ENCODE data around the gene TRAPPC3.

The TRAPPC3 gene

DNA sequence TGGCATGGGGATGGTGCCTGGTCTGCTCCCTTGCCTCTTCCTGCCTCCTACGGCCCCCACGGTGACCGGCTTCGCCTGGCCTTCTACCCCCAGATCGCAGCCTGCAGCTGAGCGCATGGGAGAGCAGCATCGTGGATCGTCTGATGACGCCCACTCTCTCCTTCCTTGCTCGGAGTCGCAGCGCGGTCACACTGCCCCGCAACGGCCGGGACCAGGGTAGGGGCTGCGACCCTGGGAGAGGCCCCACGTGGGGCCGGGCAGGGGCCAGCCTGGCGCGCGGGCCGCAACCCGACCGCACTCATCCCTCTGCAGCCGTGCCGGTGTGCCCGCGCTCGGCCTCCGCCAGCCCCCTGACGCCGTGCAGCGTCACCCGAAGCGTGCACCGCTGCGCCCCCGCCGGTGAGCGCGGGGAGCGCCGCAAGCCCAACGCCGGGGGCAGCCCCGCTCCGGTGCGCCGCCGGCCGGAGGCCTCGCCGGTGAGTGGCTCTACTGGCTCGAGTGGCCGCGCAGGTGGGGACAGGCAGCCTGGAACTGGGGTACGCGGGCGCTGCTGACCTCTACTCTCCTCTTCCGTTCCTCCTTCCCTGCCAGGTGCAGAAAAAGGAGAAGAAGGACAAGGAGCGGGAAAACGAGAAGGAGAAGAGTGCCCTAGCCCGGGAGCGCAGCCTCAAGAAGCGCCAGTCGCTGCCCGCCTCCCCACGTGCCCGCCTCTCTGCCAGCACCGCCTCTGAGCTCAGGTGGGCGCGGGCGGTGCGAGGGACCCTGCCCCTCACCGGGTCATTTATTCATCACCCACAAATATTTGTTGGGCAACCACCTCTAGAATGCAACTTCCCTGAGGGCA, 27.0 kb upstream of the TRAPPC3 start:
- Histone ChIP-seq H3K9me3 (ENCODE audit: control insufficient read depth, insufficient read depth, low read length) (no peaks in the 10 kb centered on the region), H3K4me1 (ENCODE audit: control insufficient read depth, insufficient read depth, low read length) (peaks cover 15% of the 10 kb centered on the region), H3K27me3 (ENCODE audit: control insufficient read depth, insufficient read depth, low read length) (no peaks in the 10 kb centered on the region), H3K4me3 (ENCODE audit: low read length) (no peak overlapping the region), H3K27ac (ENCODE audit: low read length) (no peak overlapping the region), H3K36me3 (ENCODE audit: control insufficient read depth, insufficient read depth, low read length) (peaks cover 22% of the 10 kb centered on the region)
- no peak for DNase-seq (ENCODE audit: low read depth, low spot score)
- no CpG with 5 or more reads among the region's 76 CpGs for WGBS (ENCODE audit: insufficient coverage, insufficient read length)

- no CpG with 5 or more reads among the region's 11 CpGs for WGBS (ENCODE audit: insufficient coverage, insufficient read length)
- Histone ChIP-seq H3K4me1 (ENCODE audit: control insufficient read depth, insufficient read depth, low read length) (peaks cover 15% of the 10 kb centered on the region), H3K27me3 (ENCODE audit: control insufficient read depth, insufficient read depth, low read length) (no peaks in the 10 kb centered on the region), H3K9me3 (ENCODE audit: control insufficient read depth, insufficient read depth, low read length) (no peaks in the 10 kb centered on the region), H3K4me3 (ENCODE audit: low read length) (no peak overlapping the region), H3K27ac (ENCODE audit: low read length) (no peak overlapping the region), H3K36me3 (ENCODE audit: control insufficient read depth, insufficient read depth, low read length) (peaks cover 26% of the 10 kb centered on the region)
- no peak for DNase-seq (ENCODE audit: low read depth, low spot score)
Measured at GRCh38 chr1:36175137-36176095, 26.1 kb upstream of the TRAPPC3 start.

DNA sequence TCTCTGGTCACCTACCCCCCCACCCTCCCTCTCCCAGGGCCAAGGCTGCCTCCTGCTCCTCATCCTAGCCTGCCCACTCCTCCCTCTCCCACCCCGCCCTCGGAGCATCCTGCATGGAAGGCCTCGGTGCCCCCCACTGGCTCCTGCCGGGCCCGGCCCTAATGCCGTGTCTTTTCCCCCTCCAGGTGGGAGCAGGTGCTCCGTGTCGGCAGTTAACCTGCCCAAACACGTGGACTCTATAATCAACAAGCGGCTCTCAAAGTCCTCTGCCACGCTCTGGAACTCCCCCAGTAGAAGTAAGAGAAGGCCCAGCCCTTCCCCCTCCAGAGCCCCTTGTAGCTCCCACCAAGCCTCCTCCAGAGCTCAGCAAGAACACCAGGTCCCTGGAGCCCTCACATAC, 25.4 kb upstream of the TRAPPC3 start:
- Histone ChIP-seq H3K27ac (ENCODE audit: low read length) (no peak overlapping the region), H3K9me3 (ENCODE audit: control insufficient read depth, insufficient read depth, low read length) (no peaks in the 10 kb centered on the region), H3K27me3 (ENCODE audit: control insufficient read depth, insufficient read depth, low read length) (no peaks in the 10 kb centered on the region), H3K4me3 (ENCODE audit: low read length) (no peak overlapping the region), H3K4me1 (ENCODE audit: control insufficient read depth, insufficient read depth, low read length) (peaks cover 15% of the 10 kb centered on the region), H3K36me3 (ENCODE audit: control insufficient read depth, insufficient read depth, low read length) (peaks cover 22% of the 10 kb centered on the region)
- no peak for DNase-seq (ENCODE audit: low read depth, low spot score)
- WGBS (ENCODE audit: insufficient coverage, insufficient read length): no CpG with 5 or more reads among the region's 11 CpGs

DNA sequence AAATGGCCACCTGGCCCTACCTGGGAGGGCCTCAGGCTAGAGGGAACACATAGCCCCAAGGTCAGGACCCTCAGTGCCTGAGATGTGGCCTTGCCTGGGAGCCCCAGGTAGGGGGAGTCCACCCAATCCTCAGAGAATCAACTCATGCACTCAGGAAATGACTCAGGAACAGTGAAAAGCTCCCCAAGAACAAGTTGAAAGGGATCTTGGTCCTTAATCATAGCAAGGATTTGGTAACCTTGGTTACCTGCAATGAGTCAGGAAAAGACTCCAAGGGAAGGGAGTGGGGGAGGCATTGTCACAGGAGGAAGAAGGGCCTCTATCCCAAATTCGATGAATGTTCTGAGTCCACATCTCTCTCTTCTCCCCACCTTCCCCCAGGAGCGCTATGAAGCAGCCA, 23.7 kb upstream of the TRAPPC3 start:
- no peaks in the 10 kb centered on the region for H3K27me3 ChIP-seq (ENCODE audit: control insufficient read depth, insufficient read depth, low read length)
- no peak for DNase-seq (ENCODE audit: low read depth, low spot score)
- no peak overlapping the region for H3K27ac ChIP-seq (ENCODE audit: low read length)
- peaks cover 16% of the 10 kb centered on the region; the same call in 1 of the 2 replicates for H3K36me3 ChIP-seq (ENCODE audit: control insufficient read depth, insufficient read depth, low read length)
- H3K4me1 ChIP-seq (ENCODE audit: control insufficient read depth, insufficient read depth, low read length): peaks cover 12% of the 10 kb centered on the region; the same call in 1 of the 2 replicates
- H3K9me3 ChIP-seq (ENCODE audit: control insufficient read depth, insufficient read depth, low read length): no peaks in the 10 kb centered on the region
- no CpG with 5 or more reads among the region's 2 CpGs for WGBS (ENCODE audit: insufficient coverage, insufficient read length)
- H3K4me3 ChIP-seq (ENCODE audit: low read length): no peak overlapping the region

- H3K27me3 ChIP-seq (ENCODE audit: control insufficient read depth, insufficient read depth, low read length): no peaks in the 10 kb centered on the region
- no peaks in the 10 kb centered on the region for H3K9me3 ChIP-seq (ENCODE audit: control insufficient read depth, insufficient read depth, low read length)
- H3K36me3 ChIP-seq (ENCODE audit: control insufficient read depth, insufficient read depth, low read length): peaks cover 16% of the 10 kb centered on the region; the same call in 1 of the 2 replicates
- no peak for DNase-seq (ENCODE audit: low read depth, low spot score)
- H3K4me3 ChIP-seq (ENCODE audit: low read length): no peak overlapping the region
- H3K27ac ChIP-seq (ENCODE audit: low read length): no peak overlapping the region
- WGBS (ENCODE audit: insufficient coverage, insufficient read length): no CpG with 5 or more reads among the region's 21 CpGs
- peaks cover 10% of the 10 kb centered on the region; the same call in 1 of the 2 replicates for H3K4me1 ChIP-seq (ENCODE audit: control insufficient read depth, insufficient read depth, low read length)
Measured at GRCh38 chr1:36172017-36172747, 22.9 kb upstream of the TRAPPC3 start.

DNA sequence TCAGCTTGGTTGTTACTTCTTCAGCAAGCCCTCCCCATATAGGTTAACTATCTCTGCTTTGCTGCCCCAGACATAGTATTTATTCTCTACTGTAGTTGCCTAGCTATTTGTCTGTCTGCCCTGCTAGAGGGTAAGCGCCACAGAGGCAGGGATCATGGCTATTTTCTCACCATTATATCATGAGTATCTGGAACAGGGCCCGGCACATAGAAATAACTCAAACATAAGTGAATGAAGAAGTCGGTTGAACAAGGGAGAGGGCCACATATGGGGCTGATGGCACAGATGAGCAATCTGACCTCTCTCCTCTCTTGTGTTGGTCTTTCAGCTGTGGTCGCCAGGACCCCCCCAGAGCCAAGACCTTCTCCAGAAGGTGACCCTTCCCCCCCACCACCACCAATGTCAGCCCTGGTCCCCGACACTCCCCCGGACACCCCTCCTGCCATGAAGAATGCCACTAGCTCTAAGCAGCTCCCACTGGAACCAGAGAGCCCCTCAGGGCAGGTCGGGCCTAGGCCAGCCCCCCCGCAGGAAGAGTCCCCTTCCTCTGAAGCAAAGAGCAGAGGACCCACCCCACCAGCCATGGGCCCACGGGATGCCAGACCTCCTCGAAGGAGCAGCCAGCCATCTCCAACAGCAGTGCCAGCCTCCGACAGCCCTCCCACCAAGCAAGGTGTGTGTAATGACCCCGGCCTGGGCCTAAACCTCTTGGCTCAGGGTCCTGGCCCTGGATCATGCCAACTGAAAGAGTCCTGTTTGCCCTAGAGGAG, 21.5 kb upstream of the TRAPPC3 start:
- peaks cover 6% of the 10 kb centered on the region; the same call in 1 of the 2 replicates for H3K4me1 ChIP-seq (ENCODE audit: control insufficient read depth, insufficient read depth, low read length)
- H3K36me3 ChIP-seq (ENCODE audit: control insufficient read depth, insufficient read depth, low read length): peaks cover 16% of the 10 kb centered on the region; the same call in 1 of the 2 replicates
- WGBS (ENCODE audit: insufficient coverage, insufficient read length): no CpG with 5 or more reads among the region's 12 CpGs
- H3K4me3 ChIP-seq (ENCODE audit: low read length): no peak overlapping the region
- no peak for DNase-seq (ENCODE audit: low read depth, low spot score)
- no peaks in the 10 kb centered on the region for H3K27me3 ChIP-seq (ENCODE audit: control insufficient read depth, insufficient read depth, low read length)
- no peak overlapping the region for H3K27ac ChIP-seq (ENCODE audit: low read length)
- H3K9me3 ChIP-seq (ENCODE audit: control insufficient read depth, insufficient read depth, low read length): no peaks in the 10 kb centered on the region

DNA sequence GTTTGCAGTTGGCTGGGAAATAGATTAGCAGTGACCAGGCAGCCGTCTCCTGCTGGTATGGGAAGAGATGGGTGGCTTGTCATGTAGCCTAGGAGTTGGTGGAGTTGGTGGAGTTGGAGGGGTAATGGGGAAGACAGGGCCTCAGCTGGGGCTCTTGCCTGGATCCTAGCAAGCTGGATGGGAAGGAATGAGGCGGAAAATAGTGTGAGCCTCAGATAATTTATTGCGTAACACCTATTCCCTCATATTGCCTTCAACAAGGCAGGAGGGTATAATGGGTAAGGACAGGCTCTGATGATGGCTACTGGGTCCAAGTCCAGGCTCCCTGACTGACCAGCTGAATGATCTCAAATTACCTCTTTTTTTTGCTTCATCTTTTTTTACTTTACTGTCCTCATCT, 19.2 kb upstream of the TRAPPC3 start:
- peaks cover 11% of the 10 kb centered on the region; the same call in 1 of the 2 replicates for H3K36me3 ChIP-seq (ENCODE audit: control insufficient read depth, insufficient read depth, low read length)
- no peaks in the 10 kb centered on the region for H3K9me3 ChIP-seq (ENCODE audit: control insufficient read depth, insufficient read depth, low read length)
- no peak overlapping the region for H3K27ac ChIP-seq (ENCODE audit: low read length)
- no peak overlapping the region for H3K4me3 ChIP-seq (ENCODE audit: low read length)
- H3K27me3 ChIP-seq (ENCODE audit: control insufficient read depth, insufficient read depth, low read length): no peaks in the 10 kb centered on the region
- DNase-seq (ENCODE audit: low read depth, low spot score): no peak
- no peaks in the 10 kb centered on the region for H3K4me1 ChIP-seq (ENCODE audit: control insufficient read depth, insufficient read depth, low read length)
- no CpG with 5 or more reads among the region's 3 CpGs for WGBS (ENCODE audit: insufficient coverage, insufficient read length)

DNA sequence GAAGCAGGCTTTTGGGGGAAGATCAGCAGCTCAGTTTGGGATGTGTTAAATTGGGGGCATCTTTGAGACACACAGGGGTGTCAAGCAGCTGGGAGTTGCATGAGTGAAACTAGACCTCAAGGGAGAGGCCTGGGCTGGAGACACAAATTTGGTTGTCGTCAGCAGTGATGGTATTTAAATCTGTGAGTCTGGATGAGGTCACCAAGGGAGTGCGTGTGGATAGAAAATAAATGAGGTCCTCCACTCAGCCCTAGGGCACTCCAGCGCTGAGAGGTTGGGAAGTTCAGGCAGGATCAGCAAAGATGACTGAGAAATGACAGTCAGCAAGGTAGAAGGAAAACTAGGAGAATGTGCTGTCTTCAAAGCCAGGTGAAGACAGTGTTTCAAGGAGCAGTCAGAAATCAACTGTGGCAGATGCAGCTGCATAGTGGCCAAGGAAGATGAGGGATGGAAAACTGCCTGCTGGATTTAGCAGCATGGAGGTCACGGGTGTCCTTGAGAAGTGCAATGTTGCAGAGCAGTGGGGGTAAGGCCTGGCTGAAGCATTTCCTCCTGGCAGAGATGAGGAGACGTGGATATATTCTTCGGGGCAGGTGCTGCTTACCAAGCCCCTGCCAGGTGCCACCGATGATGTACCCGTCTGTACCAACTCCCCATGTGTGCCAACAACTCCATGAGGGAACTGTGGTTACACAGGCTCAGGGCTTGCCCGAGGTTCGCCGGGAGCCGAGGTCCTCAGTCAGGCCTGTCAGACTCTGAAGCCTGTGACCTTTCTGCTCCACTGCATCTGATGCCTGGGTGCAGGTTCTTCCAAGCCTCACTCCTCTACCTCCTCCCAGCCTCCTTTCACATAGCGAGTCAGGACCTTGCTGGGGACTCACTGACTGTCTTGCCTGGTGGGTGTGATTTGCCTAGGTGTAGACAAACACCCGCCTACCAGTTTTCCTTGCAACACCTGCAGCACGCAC, 17.9 kb upstream of the TRAPPC3 start:
- Histone ChIP-seq H3K36me3 (ENCODE audit: control insufficient read depth, insufficient read depth, low read length) (0 out of 2 replicates have a peak, but pooled peaks cover 5% of the 10 kb centered on the region), H3K9me3 (ENCODE audit: control insufficient read depth, insufficient read depth, low read length) (no peaks in the 10 kb centered on the region), H3K27me3 (ENCODE audit: control insufficient read depth, insufficient read depth, low read length) (no peaks in the 10 kb centered on the region), H3K27ac (ENCODE audit: low read length) (no peak overlapping the region), H3K4me1 (ENCODE audit: control insufficient read depth, insufficient read depth, low read length) (no peaks in the 10 kb centered on the region), H3K4me3 (ENCODE audit: low read length) (no peak overlapping the region)
- WGBS (ENCODE audit: insufficient coverage, insufficient read length): no CpG with 5 or more reads among the region's 15 CpGs
- DNase-seq (ENCODE audit: low read depth, low spot score): no peak

GRCh38 chr1:36166136-36166535, 16.9 kb upstream of the TRAPPC3 start:
- Histone ChIP-seq H3K27ac (ENCODE audit: low read length) (no peak overlapping the region), H3K4me3 (ENCODE audit: low read length) (no peak overlapping the region), H3K9me3 (ENCODE audit: control insufficient read depth, insufficient read depth, low read length) (no peaks in the 10 kb centered on the region), H3K27me3 (ENCODE audit: control insufficient read depth, insufficient read depth, low read length) (no peaks in the 10 kb centered on the region), H3K4me1 (ENCODE audit: control insufficient read depth, insufficient read depth, low read length) (no peaks in the 10 kb centered on the region), H3K36me3 (ENCODE audit: control insufficient read depth, insufficient read depth, low read length) (0 out of 2 replicates have a peak, but pooled peaks cover 3% of the 10 kb centered on the region)
- no CpG with 5 or more reads among the region's 4 CpGs for whole genome bisulfite sequencing (ENCODE audit: insufficient coverage, insufficient read length)
- DNase-seq (ENCODE audit: low read depth, low spot score): no peak

Measured in iPS DF 6.9 (cell line).